Measurements from ENCODE around the gene PBX3.

DNA sequence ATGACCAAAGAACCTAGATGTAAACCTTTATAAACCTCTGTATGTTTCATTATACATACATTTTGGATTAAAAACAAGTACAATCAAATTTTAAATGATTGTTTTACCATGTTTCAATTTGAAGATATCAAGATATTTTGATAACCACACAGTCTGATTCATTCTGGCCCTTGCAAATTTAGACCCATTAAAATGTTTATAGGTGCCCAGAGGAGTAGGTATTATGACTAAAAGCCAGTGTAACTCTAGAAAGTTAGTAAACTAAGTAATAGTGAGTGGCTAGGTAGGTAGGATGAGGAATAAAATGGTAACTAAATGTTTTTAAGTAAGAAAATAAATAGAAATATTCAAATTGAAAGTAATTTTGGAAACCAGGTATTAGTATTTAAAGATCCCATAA lies 165.5 kb downstream of the PBX3 start:
- TF ChIP-seq CTCF (IDR thresholded peaks at IDR 0.05; ENCODE audit: low read depth, low read length, missing input control) (no peak), MAX (IDR thresholded peaks at IDR 0.05) (no peak), RAD21 (IDR thresholded peaks at IDR 0.05) (no peak), RXRA (IDR thresholded peaks at IDR 0.05) (no peak), YY1 (IDR thresholded peaks at IDR 0.05) (no peak)
